ENCODE measurements around the gene GALNT9.

The GALNT9 gene

DNA sequence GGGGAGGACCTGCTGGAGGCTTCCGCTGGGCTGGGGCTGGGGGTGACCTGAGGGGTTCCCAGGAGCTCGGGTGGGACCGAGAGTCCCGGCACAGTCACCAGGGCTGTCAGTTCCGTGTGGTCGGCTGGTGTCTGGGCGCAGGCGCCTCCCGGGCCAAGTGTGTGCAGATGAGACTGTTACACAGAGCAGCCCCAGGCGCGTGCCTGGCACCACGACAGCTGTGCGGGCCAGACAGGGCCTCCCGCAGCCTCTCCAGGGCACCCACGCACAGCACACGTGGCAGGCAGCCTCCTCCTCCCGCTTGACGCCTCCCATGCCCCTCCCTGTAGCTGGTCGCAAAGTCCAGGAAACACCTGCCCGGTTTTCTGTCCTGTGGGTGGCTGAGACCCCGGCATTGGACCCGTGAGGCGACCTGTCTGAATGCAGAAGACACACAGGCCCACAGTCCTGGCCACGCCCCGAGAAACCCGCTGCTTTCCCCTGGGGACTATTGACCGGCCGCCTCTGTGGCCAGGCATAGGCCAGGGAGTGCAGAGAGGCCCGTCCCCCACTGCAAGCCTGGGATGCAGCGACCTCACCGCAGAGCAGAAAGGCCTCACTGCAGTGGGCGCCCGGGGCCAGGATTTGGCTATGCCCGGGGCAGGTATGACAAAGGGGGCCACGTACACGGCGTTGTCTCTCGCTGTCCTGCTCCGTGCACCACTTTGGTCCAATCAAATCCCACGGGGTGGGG lies 12.1 kb upstream of the GALNT9 start:
- DNase-seq (ENCODE audit: insufficient read length, low spot score) (no peak), FAIRE-seq (no peak)
- TF ChIP-seq, protein P1, sequence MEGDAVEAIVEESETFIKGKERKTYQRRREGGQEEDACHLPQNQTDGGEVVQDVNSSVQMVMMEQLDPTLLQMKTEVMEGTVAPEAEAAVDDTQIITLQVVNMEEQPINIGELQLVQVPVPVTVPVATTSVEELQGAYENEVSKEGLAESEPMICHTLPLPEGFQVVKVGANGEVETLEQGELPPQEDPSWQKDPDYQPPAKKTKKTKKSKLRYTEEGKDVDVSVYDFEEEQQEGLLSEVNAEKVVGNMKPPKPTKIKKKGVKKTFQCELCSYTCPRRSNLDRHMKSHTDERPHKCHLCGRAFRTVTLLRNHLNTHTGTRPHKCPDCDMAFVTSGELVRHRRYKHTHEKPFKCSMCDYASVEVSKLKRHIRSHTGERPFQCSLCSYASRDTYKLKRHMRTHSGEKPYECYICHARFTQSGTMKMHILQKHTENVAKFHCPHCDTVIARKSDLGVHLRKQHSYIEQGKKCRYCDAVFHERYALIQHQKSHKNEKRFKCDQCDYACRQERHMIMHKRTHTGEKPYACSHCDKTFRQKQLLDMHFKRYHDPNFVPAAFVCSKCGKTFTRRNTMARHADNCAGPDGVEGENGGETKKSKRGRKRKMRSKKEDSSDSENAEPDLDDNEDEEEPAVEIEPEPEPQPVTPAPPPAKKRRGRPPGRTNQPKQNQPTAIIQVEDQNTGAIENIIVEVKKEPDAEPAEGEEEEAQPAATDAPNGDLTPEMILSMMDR (IDR thresholded peaks at IDR 0.05; ENCODE audit: insufficient read depth, missing control alignments), result no peak

DNA sequence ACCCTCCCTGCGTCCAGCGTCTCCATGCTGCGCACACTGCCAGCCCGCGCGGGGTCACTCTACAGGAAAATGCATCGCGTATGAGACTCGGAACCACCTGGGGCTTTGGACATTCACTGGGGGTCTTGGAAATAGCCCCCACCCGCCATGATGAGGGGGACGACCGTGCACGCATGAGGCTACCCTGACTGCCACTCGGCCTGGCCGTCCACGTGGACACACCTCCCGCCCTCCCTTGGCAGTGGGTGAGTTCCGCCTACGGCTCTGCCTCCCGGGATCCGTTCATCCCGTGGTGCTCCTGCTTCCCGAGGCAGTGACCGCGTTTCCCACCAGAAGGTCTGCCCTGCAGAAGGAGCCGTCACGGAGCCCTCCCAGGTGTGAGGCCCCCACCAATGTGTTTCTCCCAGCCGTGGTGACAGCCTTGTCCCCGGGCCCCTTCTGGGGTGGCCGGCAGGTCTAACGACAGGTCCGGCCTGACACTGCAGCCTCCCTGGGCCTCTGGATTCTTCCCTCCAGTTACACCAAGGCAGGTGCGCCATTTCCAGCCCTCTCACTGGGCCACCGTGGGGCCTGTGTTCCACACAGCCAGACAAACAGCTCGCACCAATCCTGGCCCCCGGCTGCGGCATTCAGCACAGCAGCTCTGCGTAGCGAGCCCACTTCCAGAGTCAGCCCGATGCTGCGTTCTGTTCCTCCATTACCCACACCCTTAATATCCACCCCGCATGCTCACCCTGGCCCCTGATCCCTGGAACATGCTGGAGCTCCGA lies 11.1 kb upstream of the GALNT9 start:
- TF ChIP-seq, protein P1 (IDR thresholded peaks at IDR 0.05; ENCODE audit: insufficient read depth, missing control alignments), result no peak
- FAIRE-seq (no peak), DNase-seq (ENCODE audit: insufficient read length, low spot score) (no peak)

DNA sequence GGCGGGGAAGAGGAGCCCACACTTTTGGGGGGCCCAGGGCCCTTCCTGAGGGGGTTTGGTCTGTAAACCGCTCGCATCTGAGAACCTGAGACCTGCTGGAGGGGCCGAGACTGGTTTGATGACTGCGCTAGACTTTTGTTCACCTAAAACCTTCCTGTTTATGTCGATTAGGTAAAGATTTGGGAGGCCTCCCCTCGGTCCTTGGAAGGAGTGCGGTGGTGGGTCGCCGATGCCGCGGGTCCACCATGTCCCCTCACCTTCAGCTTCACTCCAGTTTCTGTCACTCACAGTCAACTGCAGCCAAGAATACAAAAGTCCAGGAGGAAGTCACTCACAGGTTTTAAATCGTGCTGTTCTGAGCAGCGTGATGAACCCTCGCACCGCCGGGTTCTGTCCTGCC lies 10.5 kb upstream of the GALNT9 start:
- FAIRE-seq, result no peak
- TF ChIP-seq, protein P1 (IDR thresholded peaks at IDR 0.05; ENCODE audit: insufficient read depth, missing control alignments), result no peak
- DNase-seq (ENCODE audit: insufficient read length, low spot score), result no peak

DNA sequence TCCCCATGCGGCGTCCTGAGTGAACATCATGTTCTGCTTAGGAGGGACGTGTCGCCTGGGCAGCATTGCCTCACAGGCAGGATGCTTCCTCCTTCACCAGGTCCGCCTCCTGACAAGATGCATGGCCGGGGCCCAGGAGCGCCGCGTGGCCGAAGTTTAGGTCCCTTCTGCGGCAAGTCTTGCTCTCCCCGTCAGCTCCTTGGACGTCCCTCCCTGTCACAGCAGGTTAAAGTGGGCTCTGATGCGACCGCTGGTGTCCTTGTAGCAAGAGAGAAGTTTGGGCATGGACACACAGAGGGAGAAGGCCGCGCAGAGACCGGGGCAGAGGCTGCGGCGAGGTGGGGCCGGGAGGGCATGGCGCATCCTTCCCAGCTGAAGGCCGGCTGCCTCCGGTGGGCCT lies 9.4 kb upstream of the GALNT9 start:
- FAIRE-seq (no peak), DNase-seq (ENCODE audit: insufficient read length, low spot score) (no peak)
- TF ChIP-seq, protein P1 (IDR thresholded peaks at IDR 0.05; ENCODE audit: insufficient read depth, missing control alignments), result no peak

DNA sequence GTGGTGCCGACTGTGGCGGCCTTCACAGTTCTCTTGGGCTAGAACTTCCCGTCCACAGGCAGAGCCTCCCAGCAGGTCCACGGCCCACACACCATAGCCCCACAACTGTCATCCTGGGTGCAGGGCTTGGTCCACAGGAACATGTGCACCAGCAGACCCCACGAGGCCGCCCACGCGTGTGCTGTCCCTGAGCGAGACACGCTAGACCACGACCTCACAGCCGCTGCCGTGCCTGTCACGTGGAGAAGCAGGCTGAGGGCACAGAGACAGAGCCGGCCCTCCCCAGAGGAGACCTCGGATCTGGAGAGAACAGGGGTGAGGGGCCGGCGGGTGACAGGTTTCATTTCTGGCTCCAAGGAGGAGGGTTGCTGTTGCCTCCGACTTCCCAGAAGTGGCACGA lies 8.9 kb upstream of the GALNT9 start:
- TF ChIP-seq, protein P1 (IDR thresholded peaks at IDR 0.05; ENCODE audit: insufficient read depth, missing control alignments), result no peak
- DNase-seq (ENCODE audit: insufficient read length, low spot score) (no peak), FAIRE-seq (no peak)

DNA sequence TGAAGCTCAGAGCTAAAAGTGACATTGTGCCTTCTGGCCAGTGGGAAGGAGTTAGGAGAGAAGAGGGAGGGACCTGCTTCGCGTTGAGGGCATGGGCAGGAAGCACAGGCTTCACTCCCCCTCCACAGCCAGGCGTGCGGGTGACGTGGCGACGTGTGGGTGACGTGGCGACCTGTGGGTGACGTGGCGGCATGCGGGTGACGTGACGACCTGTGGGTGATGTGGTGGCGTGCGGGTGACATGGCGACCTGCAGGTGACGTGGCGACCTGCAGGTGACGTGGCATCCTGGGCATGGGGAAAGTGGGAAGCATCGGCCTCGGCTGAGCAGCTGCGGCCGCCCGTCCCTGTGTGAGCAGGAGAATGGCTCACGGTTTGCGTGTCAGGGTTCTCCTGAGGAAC lies 8.2 kb upstream of the GALNT9 start:
- DNase-seq (ENCODE audit: insufficient read length, low spot score) (no peak), FAIRE-seq (no peak)
- TF ChIP-seq, protein P1 (IDR thresholded peaks at IDR 0.05; ENCODE audit: insufficient read depth, missing control alignments), result no peak
